SW 1271 (cell line): ENCODE measurements around the gene HAVCR2.

Source experiments
- DNase-seq, 2 experiments: peaks; one replicate each; lab custom pipeline; 2025; lab: John Stamatoyannopoulos, UW

HAVCR2 gene

GRCh38 chr5:157046041-157046440 is 62.8 kb downstream of the HAVCR2 start:
- DNase-seq: peak in 1 of 2 experiments; percentile 60

- no peak for DNase-seq
These were observed 63.2 kb downstream of the HAVCR2 start for GRCh38 chr5:157045601-157046000.

- DNase-seq: no peak
These were observed 70.2 kb downstream of the HAVCR2 start for GRCh38 chr5:157038568-157039187.
